K562 (cell line): Measurements from ENCODE around the gene NFAM1. TPM values are rescaled to one million over a fixed set of nuclear protein-coding genes. Genes with fewer than 3 reads are reported as not detected.

Source experiments
- ATAC-seq: fragments of 200-7000 bp; cut with Tn5 transposase; 3 replicates; pipeline ENCODE4 v1.9.1; 2020; ENCODE audit warnings: moderate library complexity
- BruUV-seq: library from RNA; stranded (reverse); fragments of 400-500 nt; replicated peaks from 2 replicates; lab custom pipeline; 2021; lab: Mats Ljungman, UMichigan
- CTCF ChIA-PET: fragments of 300-600 bp; formaldehyde crosslinking; extraction: SDS; loops from one replicate; lab custom pipeline; 2021; ENCODE audit warnings: low intra/inter-chr PET ratio; lab: Yijun Ruan, JAX
- POLR2A ChIA-PET: fragments of 300-600, 350-650 bp; sonication (Branson Sonifier 250); formaldehyde crosslinking; extraction: SDS; loops from one replicate; lab custom pipeline; 2021; ENCODE audit warnings: antibody characterized with exemption, inconsistent platforms; lab: Yijun Ruan, JAX
- DNase-seq, 4 experiments: peaks; one replicate each; pipeline versions ENCODE4 v3.0.0 to v3.0.0-alpha.2; 2011 to 2018; ENCODE audit warnings: low spot score in 3 of 4, mixed read lengths in 3 of 4; ENCODE audit errors: extremely low read depth in 1 of 4
- FAIRE-seq: peaks from 2 replicates; lab custom pipeline; 2011; peaks lifted over from hg19 to GRCh38; lab: Jason Lieb, UNC
- H2AFZ ChIP-seq: 2 replicates; pipeline ENCODE4 v1.6.0; 2011; ENCODE audit warnings: low read depth, low read length, control low read depth, inconsistent platforms
- H3K27ac ChIP-seq: fragments of 200-600 bp; 3 replicates; pipeline ENCODE4 v1.8.0; 2011; ENCODE audit warnings: low read depth, mild to moderate bottlenecking, control low read depth, inconsistent platforms, low read length, moderate library complexity, mixed read lengths; ENCODE audit errors: extremely low read depth
- H3K27me3 ChIP-seq, 2 experiments: fragments of 300-600 bp in 1 of 2; 2 replicates in 1 of 2; 3 replicates in 1 of 2; pipeline versions ENCODE4 v1.6.0 to v1.8.0; 2011; ENCODE audit warnings: inconsistent platforms in 2 of 2, low read length in 2 of 2, mild to moderate bottlenecking in 1 of 2, mixed read lengths in 1 of 2, moderate library complexity in 1 of 2; ENCODE audit not compliant: control insufficient read depth in 2 of 2, insufficient read depth in 2 of 2
- H3K36me3 ChIP-seq: fragments of 300-600 bp; 3 replicates; pipeline ENCODE4 v1.8.0; 2011; ENCODE audit warnings: mild to moderate bottlenecking, low read length, inconsistent platforms; ENCODE audit not compliant: control insufficient read depth, insufficient read depth
- H3K4me1 ChIP-seq, 2 experiments: fragments of 200-600 bp in 1 of 2; replicated peaks in 1 of 2; 2 replicates in 1 of 2; 3 replicates in 1 of 2; pipeline versions ENCODE4 v1.5.1 to v1.8.0; 2011; ENCODE audit warnings: inconsistent platforms in 2 of 2, low read length in 2 of 2, mild to moderate bottlenecking in 1 of 2, mixed read lengths in 1 of 2, moderate library complexity in 1 of 2; ENCODE audit not compliant: control insufficient read depth in 2 of 2, insufficient read depth in 2 of 2
- H3K4me2 ChIP-seq: 2 replicates; pipeline ENCODE4 v1.6.1; 2011; ENCODE audit warnings: low read length, control low read depth, inconsistent platforms, mixed read lengths; ENCODE audit not compliant: insufficient read depth
- H3K4me3 ChIP-seq: fragments of 200-600 bp; sonication (generic), shearing (Covaris generic); 2 replicates; pipeline ENCODE4 v1.5.1; 2016; ENCODE audit warnings: control low read depth, inconsistent platforms
- H3K79me2 ChIP-seq: fragments of 200-600 bp; 3 replicates; pipeline ENCODE4 v1.8.0; 2011; ENCODE audit warnings: low read length, inconsistent platforms; ENCODE audit not compliant: control insufficient read depth, insufficient read depth
- H3K9ac ChIP-seq, 2 experiments: 2 replicates each; pipeline versions ENCODE4 v1.6.0 to v1.6.1; 2011; ENCODE audit warnings: low read depth in 2 of 2, low read length in 2 of 2, control low read depth in 1 of 2, inconsistent platforms in 1 of 2, mild to moderate bottlenecking in 1 of 2, mixed read lengths in 1 of 2; ENCODE audit not compliant: insufficient read depth in 1 of 2
- H3K9me1 ChIP-seq: one replicate; pipeline ENCODE4 v1.6.0; 2011; ENCODE audit warnings: inconsistent platforms, mild to moderate bottlenecking, low read length, moderate library complexity; ENCODE audit not compliant: control insufficient read depth, insufficient read depth
- H3K9me3 ChIP-seq: replicated peaks from 2 replicates; pipeline ENCODE4 v1.5.1; 2011; ENCODE audit warnings: low read depth, low read length, inconsistent platforms; ENCODE audit not compliant: control insufficient read depth, insufficient read depth
- H4K20me1 ChIP-seq: replicated peaks from 2 replicates; pipeline ENCODE4 v1.6.1; 2011; ENCODE audit warnings: low read length, inconsistent platforms, mixed read lengths; ENCODE audit not compliant: control insufficient read depth, insufficient read depth
- ATF4 ChIP-seq: fragments of 450-650 bp; formaldehyde crosslinking; IDR thresholded peaks from 2 replicates; pipeline ENCODE4 v1.4.0; 2022; ENCODE audit warnings: mild to moderate bottlenecking, moderate library complexity
- BRD9 ChIP-seq: fragments of 450-650 bp; IDR thresholded peaks from 2 replicates; pipeline ENCODE4 v1.6.1; 2018; ENCODE audit warnings: low read depth; ENCODE audit not compliant: partially characterized antibody
- EGR1 ChIP-seq: fragments of 450-650 bp; conservative IDR thresholded peaks from 2 replicates; pipeline ENCODE4 v1.6.1; 2017; ENCODE audit warnings: mild to moderate bottlenecking
- EP400 ChIP-seq: fragments of 450-650 bp; IDR thresholded peaks from 2 replicates; pipeline ENCODE4 v1.6.1; 2017; ENCODE audit warnings: antibody characterized with exemption, mild to moderate bottlenecking, moderate library complexity
- ETV1 ChIP-seq: fragments of 450-650 bp; conservative IDR thresholded peaks from 2 replicates; pipeline ENCODE4 v1.6.1; 2016; ENCODE audit warnings: missing genetic modification characterization, control low read depth, low read depth, missing compliant biosample characterization
- GATA2 ChIP-seq: sonication (generic); formaldehyde crosslinking; IDR thresholded peaks from 2 replicates; pipeline ENCODE4 v1.4.0; 2020; ENCODE audit warnings: mild to moderate bottlenecking, missing genetic modification reagents
- KHSRP ChIP-seq: fragments of 450-650 bp; IDR thresholded peaks from 2 replicates; pipeline ENCODE4 v1.6.1; 2017
- MCM2 ChIP-seq: fragments of 450-650 bp; IDR thresholded peaks from 2 replicates; pipeline ENCODE4 v1.6.1; 2017; ENCODE audit warnings: low read depth, mild to moderate bottlenecking
- MLX ChIP-seq, 2 experiments: fragments of 450-650 bp in 1 of 2; sonication (generic) in 1 of 2; formaldehyde crosslinking; conservative IDR thresholded peaks; 2 replicates each; pipeline versions ENCODE4 v1.4.0 to v1.8.1; 2020 to 2022; ENCODE audit warnings: mild to moderate bottlenecking in 1 of 2, missing genetic modification reagents in 1 of 2
- MTF1 ChIP-seq: fragments of 250-450 bp; sonication (Bioruptor Pico); IDR thresholded peaks from 2 replicates; pipeline ENCODE4 v1.9.0; 2021; ENCODE audit warnings: moderate library complexity, mild to moderate bottlenecking, inconsistent platforms, borderline replicate concordance
- PATZ1 ChIP-seq: fragments of 250-450 bp; sonication (Bioruptor Pico); IDR thresholded peaks from 2 replicates; pipeline ENCODE4 v1.5.0; 2020; ENCODE audit warnings: mild to moderate bottlenecking, borderline replicate concordance
- POLR2B ChIP-seq: fragments of 450-650 bp; IDR thresholded peaks from 2 replicates; pipeline ENCODE4 v1.6.1; 2018; ENCODE audit warnings: low read depth; ENCODE audit not compliant: partially characterized antibody
- RBM39 ChIP-seq: fragments of 200-400 bp; formaldehyde crosslinking; optimal IDR thresholded peaks from 2 replicates; pipeline ENCODE3; 2018; ENCODE audit warnings: low read depth, low read length
- RFX5 ChIP-seq: IDR thresholded peaks from 2 replicates; pipeline ENCODE4 v1.6.1; 2011; ENCODE audit warnings: low read depth, mild to moderate bottlenecking, improper control_type of control experiment, low read length
- SRSF7 ChIP-seq: fragments of 200-400 bp; formaldehyde crosslinking; optimal IDR thresholded peaks from 2 replicates; pipeline ENCODE3; 2017; ENCODE audit warnings: mild to moderate bottlenecking, low read depth, low read length
- SUPT5H ChIP-seq: fragments of 450-650 bp; IDR thresholded peaks from 2 replicates; pipeline ENCODE4 v1.6.1; 2016
- TAF1 ChIP-seq: IDR thresholded peaks from 2 replicates; pipeline ENCODE4 v1.6.1; 2011; ENCODE audit warnings: mild to moderate bottlenecking, low read length, moderate library complexity; ENCODE audit not compliant: insufficient read depth, control insufficient read depth, severe bottlenecking; ENCODE audit errors: extremely low read depth
- THRAP3 ChIP-seq: fragments of 450-650 bp; IDR thresholded peaks from 2 replicates; pipeline ENCODE4 v1.6.1; 2016; ENCODE audit warnings: mild to moderate bottlenecking, inconsistent platforms, borderline replicate concordance
- ZNF174 ChIP-seq: fragments of 250-450 bp; sonication (Bioruptor Pico); IDR thresholded peaks from 2 replicates; pipeline ENCODE4 v1.4.0; 2020; ENCODE audit warnings: mild to moderate bottlenecking
- ZNF23 ChIP-seq: fragments of 250-450 bp; sonication (Bioruptor Pico); IDR thresholded peaks from 2 replicates; pipeline ENCODE4 v1.4.0; 2020; ENCODE audit warnings: mild to moderate bottlenecking
- WGBS: fragments of 100-300 bp; shearing (Covaris generic); methylation state at CpG from one replicate; pipeline ENCODE4 v1.1.6; 2016; ENCODE audit warnings: low coverage, mixed read lengths; ENCODE audit not compliant: insufficient coverage; ENCODE audit errors: missing lambda C conversion rate; 5-methylcytosine and 5-hydroxymethylcytosine counted together
- in situ Hi-C: fragments of 300-500 bp; cut with MboI; formaldehyde crosslinking; loops from 4 replicates; pipeline ENCODE4 v1.15.0; 2018; ENCODE audit warnings: inconsistent platforms, mixed read lengths
- intact Hi-C: fragments of 100-400 bp; cut with micrococcal nuclease; formaldehyde crosslinking; loops from 2 replicates; pipeline ENCODE4 v1.14.2; 2022
- polyA plus RNA-seq, 8 experiments: library from polyadenylated mRNA; depleted of rRNA in 4 of 8; stranded (reverse) in 5 of 8; unstranded in 3 of 8; fragments of >200 nt; fragmentation: Nextera tagmentation in 2 of 8; fragmentation: Illumina TruSeq in 1 of 8; extraction: Ambion mirVana in 2 of 8; extraction: Trizol in 1 of 8; gene quantifications; 2 replicates each; pipeline versions ENCODE4 v1.2.1 to v1.2.3, GENCODE V29; 2011 to 2014; ENCODE audit warnings: inconsistent platforms in 1 of 8, missing spikeins in 1 of 8
- total RNA-seq, 7 experiments: library from RNA; depleted of rRNA in 6 of 7; stranded (reverse); fragments of >200 nt in 6 of 7; fragmentation: Illumina TruSeq in 2 of 7; extraction: Trizol in 2 of 7; gene quantifications; 2 replicates each; pipeline versions ENCODE4 v1.2.1 to v1.2.3, GENCODE V29; 2011 to 2021; ENCODE audit warnings: low replicate concordance in 1 of 7

Gene NFAM1
- total and polyA plus RNA-seq, 9 of the 15 experiments (the other 6 are each of a cell fraction or from before 2014, with no cell fraction given): 0.01 to 0.18 (median 0.03) TPM; not detected in 5

GRCh38 chr22:42414565-42415303 is 17.5 kb downstream of the NFAM1 start (continued):
- no peak for TF ChIP-seq SUPT5H

- intact Hi-C loops: no loop called here
- H3K9me1 ChIP-seq: no peaks in the 10 kb centered on the region
- no peak overlapping the region for H3K27ac ChIP-seq
- 76% methylated on average over 10 of the region's 11 CpGs for WGBS
- H4K20me1 ChIP-seq: no peaks in the 10 kb centered on the region
- POLR2A ChIA-PET: no interaction called here
- no peak overlapping the region for H3K4me3 ChIP-seq
- ATAC-seq (no peak), FAIRE-seq (no peak), DNase-seq (no peak)
- peaks cover 29 to 45% of the 10 kb centered on the region in 2 experiments; a peak in 4 of 5 replicates for H3K4me1 ChIP-seq
- BruUV-seq: no TSS peak
- H3K4me2 ChIP-seq: no peak overlapping the region
- no peak for TF ChIP-seq EGR1
- no peak for TF ChIP-seq TAF1
- no peak for TF ChIP-seq ATF4 (CRISPR knock-in tag)
- no peak for TF ChIP-seq THRAP3
- TF ChIP-seq ZNF23: no peak
- TF ChIP-seq SRSF7: no peak
- TF ChIP-seq GATA2 (CRISPR knock-in tag): no peak
- TF ChIP-seq KHSRP: no peak
- TF ChIP-seq RBM39: no peak
- TF ChIP-seq MTF1 (CRISPR knock-in tag): no peak
- no peak for TF ChIP-seq RFX5
- TF ChIP-seq ETV1 (tag): no peak
- TF ChIP-seq POLR2B: no peak
- TF ChIP-seq EP400: no peak
- no peak for TF ChIP-seq ZNF174 (CRISPR knock-in tag)
- TF ChIP-seq MCM2: no peak
- no peak for TF ChIP-seq PATZ1
- no peak for TF ChIP-seq MLX (CRISPR knock-in tag; conservative IDR thresholded peaks at IDR 0.05)
- no peak for TF ChIP-seq BRD9
- in situ Hi-C loops: no loop called here
- H3K9me3 ChIP-seq: no peaks in the 10 kb centered on the region
- H3K36me3 ChIP-seq: no peaks in the 10 kb centered on the region
- no peak overlapping the region for H2AFZ ChIP-seq
- CTCF ChIA-PET: no interaction called here
- H3K79me2 ChIP-seq: no peaks in the 10 kb centered on the region
- H3K9ac ChIP-seq: no peak overlapping the region
- no peaks in the 10 kb centered on the region for H3K27me3 ChIP-seq
Measured at GRCh38 chr22:42414021-42414420, 18.2 kb downstream of the NFAM1 start.
